ENCODE data around the gene DUS1L. TPM values are rescaled to one million over a fixed set of nuclear protein-coding genes. Genes with fewer than 3 reads are reported as not detected.

Gene DUS1L
- total and polyA plus RNA-seq, 8 donors: 63.2 to 286 (median 116) TPM

DNA sequence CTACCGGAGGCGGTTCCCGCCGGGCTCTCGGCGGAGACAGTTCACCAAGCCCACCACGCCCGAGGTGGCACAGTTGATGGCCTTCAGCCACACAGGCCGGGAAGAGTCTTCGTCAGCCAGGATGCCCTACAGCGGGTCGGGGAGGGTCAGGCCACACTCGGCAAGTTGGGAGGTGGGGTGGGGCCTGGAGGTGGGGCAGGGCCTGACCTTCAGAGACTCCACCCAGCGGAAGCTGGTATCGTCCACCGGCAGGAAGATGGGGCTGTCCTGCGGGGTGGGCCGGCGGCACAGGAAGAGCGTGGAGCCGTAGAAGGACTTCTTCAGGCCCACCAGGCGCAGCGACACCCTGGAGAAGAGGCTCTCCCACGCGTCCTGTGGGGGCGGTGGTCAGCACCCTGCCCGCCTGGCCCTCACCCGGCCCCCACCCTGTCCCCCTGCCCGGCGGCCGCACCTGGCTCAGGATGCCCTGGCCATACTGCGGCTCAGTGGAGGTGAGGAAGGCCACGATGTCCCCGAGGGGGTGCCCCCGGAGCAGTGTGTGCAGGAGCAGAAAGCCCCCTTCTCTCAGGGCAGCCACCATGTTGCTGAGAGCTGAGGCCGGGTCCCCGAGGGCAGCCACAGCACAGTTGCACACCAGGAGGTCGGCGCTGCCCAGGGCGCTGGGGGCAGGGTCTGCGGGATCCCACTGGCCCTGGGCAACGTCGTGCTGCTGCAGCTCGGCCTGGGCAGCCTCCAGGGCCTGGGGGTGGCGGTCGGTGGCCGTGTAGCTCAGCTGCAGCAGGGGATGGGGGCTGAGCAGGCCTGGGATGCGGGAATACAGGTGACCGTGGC lies 19.6 kb upstream of the DUS1L start:
- intact Hi-C loops (cut with DNase I; ENCODE audit: low total_unique reads): no loop called here
- 87 to 92% (median 90%) methylated on average over 23 to 49 of the region's 49 CpGs for WGBS, 5 donors
- DNase-seq: no peak

GRCh38 chr17:82084373-82085030 lies 18.9 kb upstream of the DUS1L start:
- no peaks in the 10 kb centered on the region for H3K9me3 ChIP-seq
- no peaks in the 10 kb centered on the region for H3K27me3 ChIP-seq
- no peak overlapping the region for H3K4me3 ChIP-seq
- H3K4me1 ChIP-seq: no peaks in the 10 kb centered on the region
- DNase-seq: no peak
- intact Hi-C loops (cut with DNase I; ENCODE audit: low total_unique reads): no loop called here
- no peak for TF ChIP-seq EP300 (IDR thresholded peaks at IDR 0.05)
- no peak for TF ChIP-seq POLR2AphosphoS5 (IDR thresholded peaks at IDR 0.05)
- TF ChIP-seq CTCF (IDR thresholded peaks at IDR 0.05): no peak
- no peak for TF ChIP-seq POLR2A (IDR thresholded peaks at IDR 0.05)
- 88 to 96% (median 92%) methylated on average over 13 to 31 of the region's 31 CpGs for WGBS, 5 donors
- peaks cover 100% of the 10 kb centered on the region in 4 donors for H3K36me3 ChIP-seq
- H3K27ac ChIP-seq: no peak overlapping the region

More for the DNA sequence above, 19.6 kb upstream of the DUS1L start:
- no peak overlapping the region for H3K4me3 ChIP-seq
- no peak for TF ChIP-seq CTCF (IDR thresholded peaks at IDR 0.05)
- no peak for TF ChIP-seq POLR2A (IDR thresholded peaks at IDR 0.05)
- no peak for TF ChIP-seq POLR2AphosphoS5 (IDR thresholded peaks at IDR 0.05)
- peaks cover 100% of the 10 kb centered on the region in 4 donors for H3K36me3 ChIP-seq
- no peaks in the 10 kb centered on the region for H3K4me1 ChIP-seq
- H3K9me3 ChIP-seq: no peaks in the 10 kb centered on the region
- H3K27ac ChIP-seq: no peak overlapping the region
- H3K27me3 ChIP-seq: no peaks in the 10 kb centered on the region

GRCh38 chr17:82083533-82084359 lies 18.1 kb upstream of the DUS1L start:
- Histone ChIP-seq H3K9me3 (no peaks in the 10 kb centered on the region), H3K4me1 (no peaks in the 10 kb centered on the region), H3K27me3 (no peaks in the 10 kb centered on the region), H3K27ac (no peak overlapping the region), H3K4me3 (no peak overlapping the region), H3K36me3 (peaks cover 98 to 100% (median 100%) of the 10 kb centered on the region in 4 donors)
- WGBS, 5 donors: 90 to 96% (median 92%) methylated on average over 43 to 55 of the region's 55 CpGs
- no peak for DNase-seq
- intact Hi-C loops (cut with DNase I; ENCODE audit: low total_unique reads): no loop called here
- TF ChIP-seq POLR2A (IDR thresholded peaks at IDR 0.05) (no peak), EP300 (IDR thresholded peaks at IDR 0.05) (no peak), POLR2AphosphoS5 (IDR thresholded peaks at IDR 0.05) (no peak), CTCF (IDR thresholded peaks at IDR 0.05) (no peak)

DNA sequence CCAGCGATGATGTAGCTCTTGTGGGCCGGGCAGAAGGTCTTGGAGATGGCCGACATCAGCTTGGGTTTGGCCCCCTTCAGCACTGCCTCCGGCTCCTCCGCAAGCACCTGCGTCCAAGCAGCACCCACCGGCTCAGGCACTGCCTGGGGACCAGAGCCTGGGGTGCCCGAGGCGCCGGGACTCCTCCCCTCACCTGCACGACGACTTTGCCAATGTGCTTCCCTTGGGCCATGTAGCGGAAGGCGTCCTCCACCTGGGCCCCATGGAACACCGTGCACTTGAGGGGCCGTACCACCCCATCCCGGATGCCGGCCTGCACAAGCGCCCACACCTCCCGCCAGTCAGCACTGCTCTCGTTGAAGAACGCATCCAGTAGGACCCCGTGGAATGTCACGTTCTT lies 17.4 kb upstream of the DUS1L start:
- intact Hi-C loops (cut with DNase I; ENCODE audit: low total_unique reads): no loop called here
- no peak for DNase-seq
- Histone ChIP-seq H3K27ac (no peak overlapping the region), H3K36me3 (peaks cover 91 to 100% (median 100%) of the 10 kb centered on the region in 4 donors), H3K9me3 (no peaks in the 10 kb centered on the region), H3K27me3 (no peaks in the 10 kb centered on the region), H3K4me3 (no peak overlapping the region), H3K4me1 (no peaks in the 10 kb centered on the region)
- WGBS, 5 donors: 92 to 94% (median 92%) methylated on average over 22 to 24 of the region's 24 CpGs
- no peak for TF ChIP-seq EP300 (IDR thresholded peaks at IDR 0.05)
- no peak for TF ChIP-seq POLR2AphosphoS5 (IDR thresholded peaks at IDR 0.05)
- TF ChIP-seq POLR2A (IDR thresholded peaks at IDR 0.05): no peak
- no peak for TF ChIP-seq CTCF (IDR thresholded peaks at IDR 0.05)

All from stomach (tissue), 9 donors.